HepG2 (cell line): ENCODE measurements around the gene SLC12A2. TPM values are rescaled to one million over a fixed set of nuclear protein-coding genes. Genes with fewer than 3 reads are reported as not detected.

Experiments used
- FOXP4 ChIP-seq: sonication (generic); formaldehyde crosslinking; IDR thresholded peaks from 2 replicates; pipeline ENCODE4 v1.4.0; 2020; ENCODE audit warnings: missing genetic modification reagents
- HDAC1 ChIP-seq: sonication (generic); formaldehyde crosslinking; IDR thresholded peaks from 2 replicates; pipeline ENCODE4 v1.5.1; 2020; ENCODE audit warnings: mild to moderate bottlenecking, missing genetic modification reagents
- KLF13 ChIP-seq: sonication (generic); formaldehyde crosslinking; IDR thresholded peaks from 2 replicates; pipeline ENCODE4 v1.4.0; 2020; ENCODE audit warnings: mild to moderate bottlenecking, missing genetic modification reagents
- MYPOP ChIP-seq: sonication (generic); formaldehyde crosslinking; IDR thresholded peaks from 2 replicates; pipeline ENCODE4 v1.8.1; 2023; ENCODE audit warnings: mild to moderate bottlenecking, moderate library complexity, missing genetic modification reagents
- NCOR1 ChIP-seq: fragments of 200-600 bp; sonication (generic); IDR thresholded peaks from 2 replicates; pipeline ENCODE4 v1.7.0; 2017; ENCODE audit warnings: antibody characterized with exemption, low read length, borderline replicate concordance
- PHF5A ChIP-seq: IDR thresholded peaks from one replicate; pipeline ENCODE4 v1.6.1; 2018; ENCODE audit warnings: low read depth, missing genetic modification reagents; ENCODE audit not compliant: unreplicated experiment
- PREB ChIP-seq: sonication (generic); formaldehyde crosslinking; IDR thresholded peaks from 2 replicates; pipeline ENCODE4 v1.4.0; 2020; ENCODE audit warnings: missing genetic modification reagents
- RFXANK ChIP-seq: IDR thresholded peaks from 2 replicates; pipeline ENCODE4 v1.6.1; 2016
- SOX5 ChIP-seq: IDR thresholded peaks from 2 replicates; pipeline ENCODE4 v1.6.1; 2016; ENCODE audit warnings: borderline replicate concordance
- TARDBP ChIP-seq: sonication (generic); formaldehyde crosslinking; IDR thresholded peaks from 2 replicates; pipeline ENCODE4 v1.8.0; 2022; ENCODE audit warnings: mild to moderate bottlenecking, missing genetic modification reagents
- TBX2 ChIP-seq: sonication (generic); formaldehyde crosslinking; IDR thresholded peaks from 2 replicates; pipeline ENCODE4 v1.5.0; 2020; ENCODE audit warnings: missing genetic modification reagents, mild to moderate bottlenecking, borderline replicate concordance
- THYN1 ChIP-seq: sonication (generic); formaldehyde crosslinking; IDR thresholded peaks from 2 replicates; pipeline ENCODE4 v1.8.1; 2023; ENCODE audit warnings: low read depth, mild to moderate bottlenecking, moderate library complexity, missing genetic modification reagents, borderline replicate concordance
- ZFX ChIP-seq: sonication (generic); formaldehyde crosslinking; IDR thresholded peaks from 2 replicates; pipeline ENCODE4 v1.4.0; 2020; ENCODE audit warnings: mild to moderate bottlenecking, low read depth, missing genetic modification reagents, moderate library complexity
- ZNF207 ChIP-seq: fragments of 450-650 bp; IDR thresholded peaks from 2 replicates; pipeline ENCODE4 v1.6.1; 2016; ENCODE audit warnings: antibody characterized with exemption, borderline replicate concordance
- ZNF34 ChIP-seq: sonication (generic); formaldehyde crosslinking; IDR thresholded peaks from 2 replicates; pipeline ENCODE4 v1.4.0; 2020; ENCODE audit warnings: mild to moderate bottlenecking, missing genetic modification reagents, borderline replicate concordance
- ZNF44 ChIP-seq: sonication (generic); formaldehyde crosslinking; IDR thresholded peaks from 2 replicates; pipeline ENCODE4 v1.5.1; 2020; ENCODE audit warnings: mild to moderate bottlenecking, missing genetic modification reagents
- polyA plus RNA-seq, 8 experiments: library from polyadenylated mRNA; depleted of rRNA in 3 of 8; stranded (reverse) in 7 of 8; unstranded in 1 of 8; fragments of >200 nt; fragmentation: Illumina TruSeq in 4 of 8; extraction: Trizol in 4 of 8; gene quantifications; 2 replicates each; pipeline versions ENCODE4 v1.2.1 to v1.2.3, GENCODE V29; 2011 to 2016; ENCODE audit warnings: low read depth in 4 of 8, missing spikeins in 1 of 8, mixed read lengths in 1 of 8; ENCODE audit not compliant: insufficient read depth in 1 of 8
- total RNA-seq, 5 experiments: library from RNA; depleted of rRNA; stranded (reverse); fragments of >200 nt; fragmentation: Illumina TruSeq; extraction: Trizol; gene quantifications; 2 replicates each; pipeline ENCODE4 v1.2.3, GENCODE V29; 2016; ENCODE audit warnings: low read depth in 1 of 5
- TF ChIP-seq, protein P1 (sequence below): IDR thresholded peaks from 2 replicates; pipeline ENCODE4 v1.4.0; 2020; ENCODE audit warnings: mild to moderate bottlenecking, missing genetic modification reagents
- TF ChIP-seq, protein P2 (sequence below): sonication (generic); formaldehyde crosslinking; IDR thresholded peaks from 2 replicates; pipeline ENCODE4 v1.4.0; 2020; ENCODE audit warnings: missing genetic modification reagents

Gene SLC12A2
- total and polyA plus RNA-seq, 2 of the 13 experiments (the other 11 are each of a cell fraction or from before 2014, with no cell fraction given), result 4.0 to 9.7 TPM

- TF ChIP-seq FOXP4 (no peak), THYN1 (CRISPR knock-in tag) (no peak), ZFX (CRISPR knock-in tag) (peak; percentile 83), ZNF207 (no peak), RFXANK (CRISPR knock-in tag) (no peak), TARDBP (CRISPR knock-in tag) (peak; percentile 29; the same call in 1 of the 2 replicates), HDAC1 (CRISPR knock-in tag) (no peak; the same call in 1 of the 2 replicates), NCOR1 (no peak), ZNF34 (0 out of 2 replicates have a peak, but pooled peaks have one; percentile 28), ZNF44 (CRISPR knock-in tag) (no peak), MYPOP (peak; percentile 53; the same call in 1 of the 2 replicates), SOX5 (CRISPR knock-in tag) (no peak), PREB (CRISPR knock-in tag) (no peak), KLF13 (no peak), TBX2 (CRISPR knock-in tag) (no peak), PHF5A (CRISPR knock-in tag) (no peak)
- TF ChIP-seq, protein P1, sequence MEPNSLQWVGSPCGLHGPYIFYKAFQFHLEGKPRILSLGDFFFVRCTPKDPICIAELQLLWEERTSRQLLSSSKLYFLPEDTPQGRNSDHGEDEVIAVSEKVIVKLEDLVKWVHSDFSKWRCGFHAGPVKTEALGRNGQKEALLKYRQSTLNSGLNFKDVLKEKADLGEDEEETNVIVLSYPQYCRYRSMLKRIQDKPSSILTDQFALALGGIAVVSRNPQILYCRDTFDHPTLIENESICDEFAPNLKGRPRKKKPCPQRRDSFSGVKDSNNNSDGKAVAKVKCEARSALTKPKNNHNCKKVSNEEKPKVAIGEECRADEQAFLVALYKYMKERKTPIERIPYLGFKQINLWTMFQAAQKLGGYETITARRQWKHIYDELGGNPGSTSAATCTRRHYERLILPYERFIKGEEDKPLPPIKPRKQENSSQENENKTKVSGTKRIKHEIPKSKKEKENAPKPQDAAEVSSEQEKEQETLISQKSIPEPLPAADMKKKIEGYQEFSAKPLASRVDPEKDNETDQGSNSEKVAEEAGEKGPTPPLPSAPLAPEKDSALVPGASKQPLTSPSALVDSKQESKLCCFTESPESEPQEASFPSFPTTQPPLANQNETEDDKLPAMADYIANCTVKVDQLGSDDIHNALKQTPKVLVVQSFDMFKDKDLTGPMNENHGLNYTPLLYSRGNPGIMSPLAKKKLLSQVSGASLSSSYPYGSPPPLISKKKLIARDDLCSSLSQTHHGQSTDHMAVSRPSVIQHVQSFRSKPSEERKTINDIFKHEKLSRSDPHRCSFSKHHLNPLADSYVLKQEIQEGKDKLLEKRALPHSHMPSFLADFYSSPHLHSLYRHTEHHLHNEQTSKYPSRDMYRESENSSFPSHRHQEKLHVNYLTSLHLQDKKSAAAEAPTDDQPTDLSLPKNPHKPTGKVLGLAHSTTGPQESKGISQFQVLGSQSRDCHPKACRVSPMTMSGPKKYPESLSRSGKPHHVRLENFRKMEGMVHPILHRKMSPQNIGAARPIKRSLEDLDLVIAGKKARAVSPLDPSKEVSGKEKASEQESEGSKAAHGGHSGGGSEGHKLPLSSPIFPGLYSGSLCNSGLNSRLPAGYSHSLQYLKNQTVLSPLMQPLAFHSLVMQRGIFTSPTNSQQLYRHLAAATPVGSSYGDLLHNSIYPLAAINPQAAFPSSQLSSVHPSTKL, result peak; percentile 3; the same call in 1 of the 2 replicates
- TF ChIP-seq, protein P2, sequence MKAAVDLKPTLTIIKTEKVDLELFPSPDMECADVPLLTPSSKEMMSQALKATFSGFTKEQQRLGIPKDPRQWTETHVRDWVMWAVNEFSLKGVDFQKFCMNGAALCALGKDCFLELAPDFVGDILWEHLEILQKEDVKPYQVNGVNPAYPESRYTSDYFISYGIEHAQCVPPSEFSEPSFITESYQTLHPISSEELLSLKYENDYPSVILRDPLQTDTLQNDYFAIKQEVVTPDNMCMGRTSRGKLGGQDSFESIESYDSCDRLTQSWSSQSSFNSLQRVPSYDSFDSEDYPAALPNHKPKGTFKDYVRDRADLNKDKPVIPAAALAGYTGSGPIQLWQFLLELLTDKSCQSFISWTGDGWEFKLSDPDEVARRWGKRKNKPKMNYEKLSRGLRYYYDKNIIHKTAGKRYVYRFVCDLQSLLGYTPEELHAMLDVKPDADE (CRISPR knock-in tag), result no peak
Measured at GRCh38 chr5:128083033-128083810, at the start of gene SLC12A2 (continued).
